CD14-positive monocyte (primary cell): ENCODE results near the gene OLIG2. TPM values are rescaled to one million over a fixed set of nuclear protein-coding genes. Genes with fewer than 3 reads are reported as not detected.

Source experiments
- DNase-seq, 3 donors: peaks; one replicate each; pipeline ENCODE4 v3.0.0-alpha.2; 2011 to 2022
- H2AFZ ChIP-seq: 2 replicates; pipeline ENCODE4 v1.6.0; 2012; ENCODE audit warnings: mild to moderate bottlenecking, low read depth, low read length, inconsistent platforms; ENCODE audit not compliant: insufficient read depth, poor library complexity, severe bottlenecking
- H3K27ac ChIP-seq, 2 donors: 1 replicate in 1 of 2; 2 replicates in 1 of 2; pipeline ENCODE4 v1.5.1; 2012 to 2013; ENCODE audit warnings: low read length in 2 of 2, control low read depth in 1 of 2, inconsistent platforms in 1 of 2, low read depth in 1 of 2, mild to moderate bottlenecking in 1 of 2
- H3K27me3 ChIP-seq, 2 donors: one replicate each; pipeline versions ENCODE4 v1.6.0 to v1.6.1; 2011 to 2013; ENCODE audit warnings: low read length in 2 of 2; ENCODE audit not compliant: control insufficient read depth in 2 of 2, insufficient read depth in 2 of 2
- H3K36me3 ChIP-seq, 2 donors: replicated peaks in 1 of 2; 1 replicate in 1 of 2; 2 replicates in 1 of 2; pipeline versions ENCODE4 v1.5.1 to v1.6.1; 2012 to 2013; ENCODE audit warnings: low read length in 2 of 2, control low read depth in 1 of 2, inconsistent platforms in 1 of 2, mild to moderate bottlenecking in 1 of 2; ENCODE audit not compliant: insufficient read depth in 2 of 2, control insufficient read depth in 1 of 2
- H3K4me1 ChIP-seq, 2 donors: 1 replicate in 1 of 2; 2 replicates in 1 of 2; pipeline versions ENCODE4 v1.5.1 to v1.6.1; 2012 to 2013; ENCODE audit warnings: low read length in 2 of 2, control low read depth in 1 of 2, inconsistent platforms in 1 of 2, mild to moderate bottlenecking in 1 of 2, moderate library complexity in 1 of 2; ENCODE audit not compliant: insufficient read depth in 2 of 2, control insufficient read depth in 1 of 2
- H3K4me2 ChIP-seq: replicated peaks from 2 replicates; pipeline ENCODE3; 2012; ENCODE audit warnings: low read length, moderate library complexity, mild to moderate bottlenecking; ENCODE audit not compliant: poor library complexity, severe bottlenecking; ENCODE audit errors: extremely low read depth
- H3K4me3 ChIP-seq, 3 experiments: fragments of 200-600 bp in 1 of 3; sonication (generic) in 1 of 3; replicated peaks in 1 of 3; 1 replicate in 2 of 3; 2 replicates in 1 of 3; pipeline ENCODE4 v1.5.1; 2011 to 2013; ENCODE audit warnings: low read length in 3 of 3, mild to moderate bottlenecking in 3 of 3, control low read depth in 2 of 3, low read depth in 2 of 3, inconsistent platforms in 1 of 3, moderate library complexity in 1 of 3
- H3K79me2 ChIP-seq: 2 replicates; pipeline ENCODE4 v1.6.0; 2012; ENCODE audit warnings: mild to moderate bottlenecking, control low read depth, inconsistent platforms, low read length, moderate library complexity; ENCODE audit not compliant: insufficient read depth
- H3K9ac ChIP-seq: 2 replicates; pipeline ENCODE4 v1.6.0; 2017; ENCODE audit warnings: low read length, mild to moderate bottlenecking; ENCODE audit not compliant: insufficient read depth, poor library complexity, severe bottlenecking
- H3K9me3 ChIP-seq, 2 donors: replicated peaks in 1 of 2; 1 replicate in 1 of 2; 2 replicates in 1 of 2; pipeline versions ENCODE4 v1.5.1 to v1.6.1; 2012 to 2013; ENCODE audit warnings: low read length in 2 of 2, control low read depth in 1 of 2; ENCODE audit not compliant: control insufficient read depth in 1 of 2, insufficient read depth in 1 of 2
- H4K20me1 ChIP-seq: 2 replicates; pipeline ENCODE4 v1.6.0; 2012; ENCODE audit warnings: mild to moderate bottlenecking, low read length, control low read depth, moderate library complexity; ENCODE audit not compliant: insufficient read depth
- H3K27ac Mint-ChIP-seq, 7 donors: one replicate each; pipeline ENCODE4 v1.8.0; 2020; ENCODE audit warnings: mild to moderate bottlenecking in 7 of 7, mixed read lengths in 7 of 7, moderate library complexity in 6 of 7, inconsistent platforms in 2 of 7
- H3K27me3 Mint-ChIP-seq, 3 donors: one replicate each; pipeline ENCODE4 v1.8.0; 2021 to 2022; ENCODE audit warnings: low read depth in 3 of 3, mild to moderate bottlenecking in 3 of 3, mixed read lengths in 3 of 3, moderate library complexity in 3 of 3, inconsistent platforms in 1 of 3
- H3K36me3 Mint-ChIP-seq, 2 donors: one replicate each; pipeline ENCODE4 v1.8.0; 2020; ENCODE audit warnings: mixed read lengths in 2 of 2, inconsistent platforms in 1 of 2, mild to moderate bottlenecking in 1 of 2
- H3K4me1 Mint-ChIP-seq: one replicate; pipeline ENCODE4 v1.8.0; 2020; ENCODE audit warnings: mild to moderate bottlenecking, mixed read lengths
- H3K4me3 Mint-ChIP-seq, 2 donors: one replicate each; pipeline ENCODE4 v1.8.0; 2020; ENCODE audit warnings: mild to moderate bottlenecking in 2 of 2, mixed read lengths in 2 of 2, moderate library complexity in 1 of 2
- H3K9me3 Mint-ChIP-seq, 7 donors: one replicate each; pipeline ENCODE4 v1.8.0; 2020 to 2022; ENCODE audit warnings: mixed read lengths in 7 of 7, mild to moderate bottlenecking in 6 of 7, moderate library complexity in 6 of 7, inconsistent platforms in 2 of 7
- WGBS: methylation state at CpG from one replicate; pipeline ENCODE4 v1.1.5; 2013; ENCODE audit warnings: missing lambda C conversion rate; ENCODE audit not compliant: insufficient coverage; 5-methylcytosine and 5-hydroxymethylcytosine counted together
- intact Hi-C, 2 donors: fragments of 100-400 bp; cut with micrococcal nuclease; formaldehyde crosslinking; loops; one replicate each; pipeline versions ENCODE4 v1.15.0 to v1.15.1; 2023
- polyA plus RNA-seq, 3 donors: library from polyadenylated mRNA; depleted of rRNA in 1 of 3; unstranded in 2 of 3; stranded (reverse) in 1 of 3; fragments of 300-500 nt in 2 of 3; fragments of >200 nt in 1 of 3; fragmentation: Illumina TruSeq in 2 of 3; gene quantifications; 1 replicate in 2 of 3; 2 replicates in 1 of 3; pipeline ENCODE4 v1.2.3, GENCODE V29; 2012 to 2021
- TF ChIP-seq, protein P1 (sequence below): fragments of 200-600 bp; IDR thresholded peaks from one replicate; pipeline ENCODE4 v1.8.0; 2022; ENCODE audit warnings: antibody characterized with exemption, mild to moderate bottlenecking

The OLIG2 gene
- polyA plus RNA-seq, 3 donors: 0.20 TPM; not detected in 2

DNA sequence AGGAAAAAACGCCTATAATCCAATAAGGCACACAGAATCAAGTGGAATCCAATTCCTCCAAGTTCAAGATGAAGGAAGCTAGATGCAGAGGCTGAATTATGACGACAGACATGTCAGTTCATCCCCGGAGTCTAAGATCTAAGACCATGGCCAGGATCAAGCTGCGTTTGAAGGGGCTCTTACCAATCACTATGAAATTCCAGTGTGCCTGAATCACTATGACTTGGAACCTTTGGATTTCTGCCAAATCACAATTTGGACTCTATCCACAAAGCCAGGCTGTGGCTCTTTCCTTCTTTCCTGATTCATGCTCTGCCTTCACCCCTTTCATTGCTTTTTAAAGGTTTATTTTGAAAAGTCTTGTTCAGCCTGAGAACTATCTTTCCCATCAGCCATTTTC lies 17.1 kb downstream of the OLIG2 start:
- H3K27ac Mint-ChIP-seq: no peak overlapping the region
- Histone ChIP-seq H2AFZ (no peak overlapping the region), H3K9me3 (no peaks in the 10 kb centered on the region), H3K27ac (no peak overlapping the region), H3K4me3 (no peak overlapping the region), H3K36me3 (no peaks in the 10 kb centered on the region), H4K20me1 (no peaks in the 10 kb centered on the region), H3K9ac (no peak overlapping the region), H3K4me2 (no peak overlapping the region), H3K4me1 (peaks cover 3% of the 10 kb centered on the region in 2 donors), H3K79me2 (no peaks in the 10 kb centered on the region), H3K27me3 (no peaks in the 10 kb centered on the region)
- peaks cover 2 to 5% of the 10 kb centered on the region in 2 donors for H3K36me3 Mint-ChIP-seq
- WGBS: 100% methylated on average over 3 of the region's 4 CpGs
- TF ChIP-seq, protein P1, sequence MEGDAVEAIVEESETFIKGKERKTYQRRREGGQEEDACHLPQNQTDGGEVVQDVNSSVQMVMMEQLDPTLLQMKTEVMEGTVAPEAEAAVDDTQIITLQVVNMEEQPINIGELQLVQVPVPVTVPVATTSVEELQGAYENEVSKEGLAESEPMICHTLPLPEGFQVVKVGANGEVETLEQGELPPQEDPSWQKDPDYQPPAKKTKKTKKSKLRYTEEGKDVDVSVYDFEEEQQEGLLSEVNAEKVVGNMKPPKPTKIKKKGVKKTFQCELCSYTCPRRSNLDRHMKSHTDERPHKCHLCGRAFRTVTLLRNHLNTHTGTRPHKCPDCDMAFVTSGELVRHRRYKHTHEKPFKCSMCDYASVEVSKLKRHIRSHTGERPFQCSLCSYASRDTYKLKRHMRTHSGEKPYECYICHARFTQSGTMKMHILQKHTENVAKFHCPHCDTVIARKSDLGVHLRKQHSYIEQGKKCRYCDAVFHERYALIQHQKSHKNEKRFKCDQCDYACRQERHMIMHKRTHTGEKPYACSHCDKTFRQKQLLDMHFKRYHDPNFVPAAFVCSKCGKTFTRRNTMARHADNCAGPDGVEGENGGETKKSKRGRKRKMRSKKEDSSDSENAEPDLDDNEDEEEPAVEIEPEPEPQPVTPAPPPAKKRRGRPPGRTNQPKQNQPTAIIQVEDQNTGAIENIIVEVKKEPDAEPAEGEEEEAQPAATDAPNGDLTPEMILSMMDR: no peak
- DNase-seq: no peak
- peaks cover 0 to 2% (median 0%) of the 10 kb centered on the region in 7 donors for H3K9me3 Mint-ChIP-seq
- H3K4me3 Mint-ChIP-seq: no peak overlapping the region
- H3K27me3 Mint-ChIP-seq: peaks cover 0 to 2% (median 0%) of the 10 kb centered on the region in 3 donors
- peaks cover 9% of the 10 kb centered on the region for H3K4me1 Mint-ChIP-seq
- intact Hi-C loops: no loop called here

DNA sequence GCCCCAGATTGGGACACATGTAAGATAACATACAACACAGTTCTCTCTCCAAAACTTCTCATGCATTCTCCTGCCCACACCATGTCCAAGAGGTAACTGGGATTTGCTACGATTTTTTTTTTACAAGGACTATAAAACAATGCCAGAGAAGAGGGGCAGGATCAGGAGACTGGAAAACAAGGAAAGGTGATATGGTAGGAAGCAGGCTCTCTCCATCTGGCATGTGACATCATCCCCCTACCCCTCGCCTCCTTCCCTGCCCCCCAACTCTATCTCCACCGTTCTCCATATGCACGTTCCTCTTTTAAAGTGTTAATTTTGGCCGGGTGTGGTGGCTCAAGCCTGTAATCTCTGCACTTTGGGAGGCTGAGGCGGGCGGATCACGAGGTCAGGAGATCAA lies 20.7 kb downstream of the OLIG2 start:
- no peaks in the 10 kb centered on the region for H3K36me3 ChIP-seq
- peaks cover 0 to 3% (median 0%) of the 10 kb centered on the region in 7 donors for H3K9me3 Mint-ChIP-seq
- H3K36me3 Mint-ChIP-seq: peaks cover 0 to 3% of the 10 kb centered on the region in 2 donors
- H3K27me3 ChIP-seq: no peaks in the 10 kb centered on the region
- H2AFZ ChIP-seq: no peak overlapping the region
- no peak overlapping the region for H3K4me2 ChIP-seq
- H3K4me3 ChIP-seq: no peak overlapping the region
- no peak for DNase-seq
- no peak overlapping the region for H3K9ac ChIP-seq
- TF ChIP-seq, protein P1: no peak
- no peaks in the 10 kb centered on the region for H4K20me1 ChIP-seq
- intact Hi-C loops: no loop called here
- no peaks in the 10 kb centered on the region for H3K9me3 ChIP-seq
- H3K4me1 Mint-ChIP-seq: peaks cover 5% of the 10 kb centered on the region
- no peaks in the 10 kb centered on the region for H3K79me2 ChIP-seq
- H3K4me3 Mint-ChIP-seq: no peak overlapping the region
- WGBS: no CpG with 5 or more reads among the region's 8 CpGs
- peaks cover 0 to 3% (median 0%) of the 10 kb centered on the region in 3 donors for H3K27me3 Mint-ChIP-seq
- no peak overlapping the region for H3K27ac ChIP-seq
- H3K27ac Mint-ChIP-seq: no peak overlapping the region
- no peaks in the 10 kb centered on the region for H3K4me1 ChIP-seq
